Esophagus muscularis mucosa (tissue), 4 donors: Measurements from ENCODE around the gene MRPL55. TPM values are rescaled to one million over a fixed set of nuclear protein-coding genes. Genes with fewer than 3 reads are reported as not detected.

Experiments used
- DNase-seq: peaks from one replicate; pipeline ENCODE4 v3.0.0-alpha.2; 2017; ENCODE audit errors: extremely low spot score
- H3K27ac ChIP-seq, 4 donors: fragments of 200-600 bp; sonication (generic); replicated peaks in 1 of 4; 1 replicate in 3 of 4; 2 replicates in 1 of 4; pipeline ENCODE4 v1.5.1; 2016 to 2019; ENCODE audit warnings: mild to moderate bottlenecking in 1 of 4
- H3K27me3 ChIP-seq, 4 donors: fragments of 200-600 bp; sonication (generic); one replicate each; pipeline versions ENCODE4 v1.5.1 to v1.6.0; 2016 to 2019
- H3K36me3 ChIP-seq, 4 donors: fragments of 200-600 bp; sonication (generic); one replicate each; pipeline ENCODE4 v1.5.1; 2016 to 2019
- H3K4me1 ChIP-seq, 4 donors: fragments of 200-600 bp; sonication (generic); one replicate each; pipeline ENCODE4 v1.5.1; 2016 to 2019
- H3K4me3 ChIP-seq, 4 donors: fragments of 200-600 bp; sonication (generic); 1 replicate in 2 of 4; 2 replicates in 2 of 4; pipeline ENCODE4 v1.5.1; 2016 to 2019; ENCODE audit warnings: mild to moderate bottlenecking in 4 of 4, moderate library complexity in 1 of 4
- H3K9me3 ChIP-seq, 4 donors: fragments of 200-600 bp; sonication (generic); 1 replicate in 3 of 4; 2 replicates in 1 of 4; pipeline ENCODE4 v1.5.1; 2016 to 2019
- EP300 ChIP-seq: sonication (generic); formaldehyde crosslinking; IDR thresholded peaks from one replicate; pipeline ENCODE4 v1.6.1; 2017; ENCODE audit warnings: antibody characterized with exemption
- POLR2A ChIP-seq: fragments of 450-650 bp; IDR thresholded peaks from one replicate; pipeline ENCODE4 v1.6.1; 2017; ENCODE audit warnings: antibody characterized with exemption, moderate library complexity, mild to moderate bottlenecking, low read depth
- POLR2AphosphoS5 ChIP-seq, 2 donors: sonication (generic); formaldehyde crosslinking; IDR thresholded peaks; one replicate each; pipeline ENCODE4 v1.6.1; 2017; ENCODE audit warnings: antibody characterized with exemption in 2 of 2
- WGBS: methylation state at CpG from one replicate; pipeline ENCODE4 v1.1.5; 2018; 5-methylcytosine and 5-hydroxymethylcytosine counted together
- intact Hi-C: fragments of 100-400 bp; cut with DNase I; formaldehyde crosslinking; loops from one replicate; pipeline ENCODE4 v1.15.1; 2023
- total RNA-seq, 4 donors: library from RNA; depleted of rRNA; stranded (reverse); fragments of >200 nt; gene quantifications; one replicate each; pipeline versions ENCODE4 v1.1.0 to v1.2.1, GENCODE V29; 2016
- TF ChIP-seq, protein P1 (sequence below), 3 experiments: fragments of 200-600 bp in 2 of 3; fragments of 450-650 bp in 1 of 3; sonication (generic) in 2 of 3; IDR thresholded peaks; one replicate each; pipeline ENCODE4 v1.5.1; 2017 to 2019; ENCODE audit warnings: antibody characterized with exemption in 3 of 3, mild to moderate bottlenecking in 2 of 3, moderate library complexity in 1 of 3

Gene MRPL55
- total RNA-seq, 4 donors from 2014 or later: 52.3 to 64.9 (median 60.1) TPM

DNA sequence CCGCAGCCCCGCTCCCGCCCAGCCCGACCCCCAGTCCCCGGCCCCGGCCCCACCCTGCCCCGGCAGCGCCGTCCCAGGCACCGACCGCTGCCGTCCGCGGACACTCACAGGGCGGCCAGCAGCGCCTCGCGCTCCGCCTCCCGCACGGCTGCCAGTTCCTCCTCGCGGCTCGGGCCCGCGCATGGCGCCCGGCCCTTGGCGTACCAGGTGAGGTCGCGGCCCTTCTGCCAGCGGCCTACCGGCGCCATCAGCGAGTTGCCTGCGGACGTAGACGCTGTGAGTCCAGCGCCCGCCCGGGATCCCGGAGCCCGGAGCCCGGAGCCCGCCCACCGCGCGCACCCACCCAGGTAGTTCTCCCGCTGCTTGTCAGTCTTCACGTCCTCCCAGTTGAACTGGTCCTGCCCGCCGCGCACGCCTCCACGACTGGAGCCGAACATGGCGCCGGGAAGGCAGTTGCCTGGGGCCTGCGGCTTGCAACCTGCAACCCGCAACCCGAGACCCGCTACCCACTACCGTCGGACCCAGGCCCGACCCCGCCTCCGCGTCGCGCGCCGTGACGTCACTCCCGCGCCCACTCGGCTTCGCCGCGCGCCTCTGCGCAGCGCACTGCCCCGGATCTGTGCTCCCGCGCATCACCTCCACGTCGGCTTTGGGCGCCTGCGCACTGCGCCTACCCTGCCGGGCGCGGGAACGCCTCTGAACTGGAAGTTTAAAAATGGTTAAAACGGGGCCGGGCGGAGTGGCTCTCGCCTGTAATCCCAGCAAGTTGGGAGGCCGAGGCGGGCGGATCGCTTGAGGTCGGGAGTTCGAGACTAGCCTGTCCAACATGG, 6.1 kb downstream of the MRPL55 start, which contains the start of gene C1orf35:
Gene C1orf35, minus strand, starts transcription at position 535 of the 830 bp plus-strand sequence. Its CDS starts 98 bp downstream, at position 437.
- Histone ChIP-seq H3K4me1 (peaks cover 24 to 46% (median 33%) of the 10 kb centered on the region in 4 donors), H3K9me3 (no peaks in the 10 kb centered on the region), H3K4me3 (peak within 1 kb of the TSS; percentile 79 to 97 (median 87)), H3K27ac (peak within 1 kb of the TSS; percentile 88 to 97 (median 94)), H3K36me3 (peaks cover 28 to 60% (median 56%) of the 10 kb centered on the region in 4 donors), H3K27me3 (no peaks in the 10 kb centered on the region)
- peak; percentile 97 for DNase-seq
- TF ChIP-seq POLR2A (peak; percentile 41), POLR2AphosphoS5 (IDR thresholded peaks at IDR 0.05) (peak; percentile 89 to 99), EP300 (no peak)
- TF ChIP-seq, protein P1, sequence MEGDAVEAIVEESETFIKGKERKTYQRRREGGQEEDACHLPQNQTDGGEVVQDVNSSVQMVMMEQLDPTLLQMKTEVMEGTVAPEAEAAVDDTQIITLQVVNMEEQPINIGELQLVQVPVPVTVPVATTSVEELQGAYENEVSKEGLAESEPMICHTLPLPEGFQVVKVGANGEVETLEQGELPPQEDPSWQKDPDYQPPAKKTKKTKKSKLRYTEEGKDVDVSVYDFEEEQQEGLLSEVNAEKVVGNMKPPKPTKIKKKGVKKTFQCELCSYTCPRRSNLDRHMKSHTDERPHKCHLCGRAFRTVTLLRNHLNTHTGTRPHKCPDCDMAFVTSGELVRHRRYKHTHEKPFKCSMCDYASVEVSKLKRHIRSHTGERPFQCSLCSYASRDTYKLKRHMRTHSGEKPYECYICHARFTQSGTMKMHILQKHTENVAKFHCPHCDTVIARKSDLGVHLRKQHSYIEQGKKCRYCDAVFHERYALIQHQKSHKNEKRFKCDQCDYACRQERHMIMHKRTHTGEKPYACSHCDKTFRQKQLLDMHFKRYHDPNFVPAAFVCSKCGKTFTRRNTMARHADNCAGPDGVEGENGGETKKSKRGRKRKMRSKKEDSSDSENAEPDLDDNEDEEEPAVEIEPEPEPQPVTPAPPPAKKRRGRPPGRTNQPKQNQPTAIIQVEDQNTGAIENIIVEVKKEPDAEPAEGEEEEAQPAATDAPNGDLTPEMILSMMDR (IDR thresholded peaks at IDR 0.05): no peak
- WGBS: 0% methylated on average over 22 of the region's 104 CpGs
- intact Hi-C loops: loop anchor here (5.0 kb wide), 1 partner anchor 156 kb away; the partner anchor contains the start of gene WNT9A

DNA sequence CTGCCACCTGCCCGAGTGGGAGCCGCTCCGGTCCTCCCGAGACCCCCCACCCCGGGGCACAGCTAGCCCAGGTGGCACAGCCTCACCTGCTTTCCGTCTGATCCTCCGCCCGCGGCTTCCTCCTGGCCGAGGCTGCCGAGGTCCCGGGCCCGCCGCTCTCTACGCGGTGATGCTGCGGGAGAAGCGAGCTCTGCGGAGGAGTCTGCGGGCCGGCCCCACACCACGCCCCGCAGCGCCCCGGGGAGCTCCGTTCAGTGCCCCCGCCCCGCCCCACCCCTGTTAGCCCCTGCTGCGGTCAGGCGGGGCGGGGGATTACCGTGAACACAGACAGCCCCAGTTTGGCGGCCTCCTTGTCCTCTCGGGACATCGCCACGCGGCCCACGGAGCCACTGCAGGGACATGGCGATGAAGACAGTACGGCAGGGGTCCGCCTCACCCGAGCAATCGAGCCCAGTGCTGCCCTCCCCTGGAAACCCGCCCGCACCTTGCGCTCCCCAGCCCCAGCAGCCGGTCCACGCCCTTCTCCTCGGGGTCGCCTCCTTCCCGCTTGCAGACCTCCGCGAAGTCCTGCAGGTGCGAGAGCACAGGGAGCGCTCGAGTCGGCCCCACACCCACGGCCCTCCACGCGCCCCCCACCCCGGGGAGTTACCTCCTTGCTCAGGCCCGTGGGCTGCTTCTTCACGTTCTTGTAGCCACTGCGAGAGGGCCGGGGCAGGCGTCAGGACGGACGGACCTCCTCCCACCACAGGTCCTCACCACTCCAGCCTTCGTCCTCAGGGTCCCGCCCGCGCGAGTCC, 6.9 kb downstream of the MRPL55 start:
- DNase-seq: no peak
- peak overlapping the region; percentile 88 to 97 (median 94) for H3K27ac ChIP-seq
- 25% methylated on average over 12 of the region's 73 CpGs for WGBS

DNA sequence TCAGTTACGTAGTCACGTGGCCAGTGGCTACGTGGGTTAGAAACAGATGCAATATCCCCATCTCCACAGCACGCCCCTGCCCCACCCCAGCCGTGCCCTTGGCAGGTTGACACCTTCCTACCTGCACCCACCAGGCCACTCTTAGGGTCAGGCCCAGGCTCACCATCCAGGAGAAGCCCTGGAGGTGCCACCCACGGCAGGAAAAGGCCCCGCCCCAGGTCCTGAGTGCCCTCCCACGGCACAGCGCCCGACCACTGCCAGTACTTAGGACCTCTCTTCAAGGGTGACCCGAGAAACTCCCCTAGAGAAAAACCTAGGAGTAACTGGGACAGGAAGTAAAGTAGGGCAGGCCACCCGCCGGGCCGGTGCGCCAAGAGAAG, 7.5 kb downstream of the MRPL55 start:
- no peak for TF ChIP-seq EP300
- TF ChIP-seq POLR2AphosphoS5 (IDR thresholded peaks at IDR 0.05): no peak
- no peak for TF ChIP-seq POLR2A
- TF ChIP-seq, protein P1 (IDR thresholded peaks at IDR 0.05): no peak
- Histone ChIP-seq H3K27ac (peak overlapping the region; percentile 88 to 97 (median 94)), H3K4me1 (peaks cover 28 to 48% (median 36%) of the 10 kb centered on the region in 4 donors), H3K36me3 (peaks cover 34 to 60% (median 57%) of the 10 kb centered on the region in 4 donors), H3K4me3 (peak overlapping the region; percentile 79 to 97 (median 87)), H3K27me3 (no peaks in the 10 kb centered on the region), H3K9me3 (no peaks in the 10 kb centered on the region)
- 54% methylated on average over 15 of the region's 15 CpGs for WGBS
- no peak for DNase-seq
- intact Hi-C loops: loop anchor here (5.0 kb wide), 1 partner anchor 154 kb away; the partner anchor contains the start of gene WNT9A

More for the DNA sequence above, 6.9 kb downstream of the MRPL55 start:
- Histone ChIP-seq H3K9me3 (no peaks in the 10 kb centered on the region), H3K27me3 (no peaks in the 10 kb centered on the region), H3K4me3 (peak overlapping the region; percentile 79 to 97 (median 87)), H3K4me1 (peaks cover 22 to 42% (median 30%) of the 10 kb centered on the region in 4 donors), H3K36me3 (peaks cover 34 to 60% (median 57%) of the 10 kb centered on the region in 4 donors)
- intact Hi-C loops: loop anchor here (5.0 kb wide), 1 partner anchor 155 kb away; the partner anchor contains the start of gene WNT9A
- TF ChIP-seq POLR2AphosphoS5 (IDR thresholded peaks at IDR 0.05) (no peak), POLR2A (no peak)

- WGBS: 72% methylated on average over 10 of the region's 12 CpGs
- H3K36me3 ChIP-seq: peaks cover 34 to 60% (median 56%) of the 10 kb centered on the region in 4 donors
- H3K9me3 ChIP-seq: no peaks in the 10 kb centered on the region
- no peak for DNase-seq
- peaks cover 34 to 53% (median 42%) of the 10 kb centered on the region in 4 donors for H3K4me1 ChIP-seq
- peak overlapping the region in 3 of 4 donors; percentile 88 to 95 (median 94) for H3K27ac ChIP-seq
- no peak for TF ChIP-seq POLR2A
- no peak for TF ChIP-seq EP300
- TF ChIP-seq, protein P1 (IDR thresholded peaks at IDR 0.05): no peak
- TF ChIP-seq POLR2AphosphoS5 (IDR thresholded peaks at IDR 0.05): no peak
- H3K4me3 ChIP-seq: no peak overlapping the region
- intact Hi-C loops: loop anchor here (5.0 kb wide), 1 partner anchor 154 kb away; the partner anchor contains the start of gene WNT9A
- no peaks in the 10 kb centered on the region for H3K27me3 ChIP-seq
These were observed 8.1 kb downstream of the MRPL55 start for GRCh38 chr1:228100822-228101613.
